ENCODE data around the gene PLET1.

- TF ChIP-seq, protein P1, sequence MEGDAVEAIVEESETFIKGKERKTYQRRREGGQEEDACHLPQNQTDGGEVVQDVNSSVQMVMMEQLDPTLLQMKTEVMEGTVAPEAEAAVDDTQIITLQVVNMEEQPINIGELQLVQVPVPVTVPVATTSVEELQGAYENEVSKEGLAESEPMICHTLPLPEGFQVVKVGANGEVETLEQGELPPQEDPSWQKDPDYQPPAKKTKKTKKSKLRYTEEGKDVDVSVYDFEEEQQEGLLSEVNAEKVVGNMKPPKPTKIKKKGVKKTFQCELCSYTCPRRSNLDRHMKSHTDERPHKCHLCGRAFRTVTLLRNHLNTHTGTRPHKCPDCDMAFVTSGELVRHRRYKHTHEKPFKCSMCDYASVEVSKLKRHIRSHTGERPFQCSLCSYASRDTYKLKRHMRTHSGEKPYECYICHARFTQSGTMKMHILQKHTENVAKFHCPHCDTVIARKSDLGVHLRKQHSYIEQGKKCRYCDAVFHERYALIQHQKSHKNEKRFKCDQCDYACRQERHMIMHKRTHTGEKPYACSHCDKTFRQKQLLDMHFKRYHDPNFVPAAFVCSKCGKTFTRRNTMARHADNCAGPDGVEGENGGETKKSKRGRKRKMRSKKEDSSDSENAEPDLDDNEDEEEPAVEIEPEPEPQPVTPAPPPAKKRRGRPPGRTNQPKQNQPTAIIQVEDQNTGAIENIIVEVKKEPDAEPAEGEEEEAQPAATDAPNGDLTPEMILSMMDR (IDR thresholded peaks at IDR 0.05) = no peak
- TF ChIP-seq POLR2A (IDR thresholded peaks at IDR 0.05) = no peak
Measured at GRCh38 chr11:112303616-112304015, 43.0 kb upstream of the PLET1 start.

Measured in suprapubic skin (tissue), 3 donors.